Liver (tissue), 3 donors: ENCODE measurements around the gene WWC2.

ENCODE experiments used
- CTCF ChIP-seq: fragments of 150-350 bp; IDR thresholded peaks from 2 replicates; pipeline ENCODE4 v1.5.1; 2017; ENCODE audit warnings: improper control_type of control experiment, low read depth, low read length; ENCODE audit not compliant: missing input control
- GABPA ChIP-seq, 2 donors: IDR thresholded peaks in 1 of 2; conservative IDR thresholded peaks in 1 of 2; 2 replicates each; pipeline ENCODE4 v1.6.1; 2016; ENCODE audit warnings: antibody characterized with exemption in 2 of 2, mild to moderate bottlenecking in 1 of 2, moderate library complexity in 1 of 2
- MAX ChIP-seq: IDR thresholded peaks from 2 replicates; pipeline ENCODE4 v1.6.1; 2016; ENCODE audit warnings: antibody characterized with exemption
- YY1 ChIP-seq: IDR thresholded peaks from 2 replicates; pipeline ENCODE4 v1.6.1; 2016; ENCODE audit warnings: antibody characterized with exemption, mild to moderate bottlenecking
- donor health status: healthy.
- donor health status: healthy.

- TF ChIP-seq MAX (no peak), CTCF (no peak), GABPA (IDR thresholded peaks at IDR 0.05 in 1 of 2, conservative IDR thresholded peaks at IDR 0.05 in 1 of 2) (no peak), YY1 (no peak)
These were observed 96.5 kb downstream of the WWC2 start for GRCh38 chr4:183195534-183195933.
